ENCODE data around the gene TSPEAR.
"Not testable (repeated sequence)": the region's sequence is repeated elsewhere in the genome, so short reads cannot be mapped to it uniquely, and the experiment has no call there.

TSPEAR gene

GRCh38 chr21:44582055-44582454 lies 129.3 kb downstream of the TSPEAR start:
- DNase-seq, result no peak

DNA sequence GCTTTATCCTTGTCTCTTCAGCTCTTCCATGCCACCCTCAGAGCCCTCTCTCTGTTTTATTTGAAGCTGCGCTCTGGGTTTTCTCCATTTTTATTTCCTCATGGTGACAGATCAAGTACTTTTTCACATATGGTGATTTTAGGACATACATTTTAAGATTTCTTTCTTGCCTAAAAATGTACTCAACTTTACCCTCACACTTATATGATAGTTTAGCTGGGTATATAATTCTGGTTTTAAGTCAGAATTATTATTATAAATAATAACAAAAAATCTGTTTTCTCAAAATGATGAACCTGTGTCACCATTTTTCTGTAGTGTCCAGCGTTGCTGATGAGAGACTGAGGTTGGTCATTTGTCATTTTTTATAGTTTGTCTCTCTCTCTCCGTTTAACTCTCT lies 130.2 kb downstream of the TSPEAR start:
- DNase-seq, result no peak

GRCh38 chr21:44580231-44580821 lies 131.0 kb downstream of the TSPEAR start, which contains the start of gene KRTAP10-5:
Gene KRTAP10-5 (minus strand): TSS chr21:44580604. CDS start chr21:44580578, 26 bp downstream.
- not testable (repeated sequence) for DNase-seq

GRCh38 chr21:44579833-44580144 lies 131.6 kb downstream of the TSPEAR start:
- no peak for DNase-seq

DNA sequence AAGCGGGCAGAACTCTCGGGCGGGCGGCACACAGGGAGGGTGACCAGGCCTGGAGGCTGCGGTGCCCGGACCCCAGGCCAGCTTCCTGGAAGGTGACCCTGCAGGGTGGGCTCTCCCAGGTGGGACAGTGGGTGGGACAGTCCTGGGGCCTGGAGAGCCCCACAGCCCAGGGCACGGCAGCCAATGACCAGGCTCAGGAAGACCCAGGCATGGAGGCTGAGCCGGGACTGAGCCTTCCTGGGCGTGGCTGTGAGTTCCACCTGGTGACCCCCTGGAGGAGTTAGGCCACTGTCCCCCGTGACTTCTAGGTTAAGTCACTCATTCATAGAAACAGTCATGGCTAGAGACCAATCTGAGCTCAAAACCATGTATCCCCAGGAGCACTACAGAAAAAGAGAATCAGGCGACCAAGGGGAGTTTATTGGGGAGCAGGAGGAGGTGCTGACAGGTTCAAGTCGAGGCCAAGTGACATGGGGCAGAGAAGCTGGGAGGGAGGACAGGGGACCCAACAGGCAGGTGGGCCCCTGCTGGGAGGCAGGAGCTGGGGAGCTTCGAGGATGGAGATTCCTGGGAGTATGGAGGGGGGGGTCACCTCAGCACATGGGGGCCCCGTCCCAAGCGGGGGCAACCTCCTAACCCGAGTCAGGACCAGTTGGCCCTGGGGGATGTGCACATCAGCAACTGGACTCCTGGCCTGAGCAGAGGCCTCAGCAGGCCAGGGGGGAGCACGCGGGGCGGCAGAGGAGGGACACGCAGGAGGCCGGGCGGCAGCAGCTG lies 132.1 kb downstream of the TSPEAR start:
- no peak for DNase-seq

DNA sequence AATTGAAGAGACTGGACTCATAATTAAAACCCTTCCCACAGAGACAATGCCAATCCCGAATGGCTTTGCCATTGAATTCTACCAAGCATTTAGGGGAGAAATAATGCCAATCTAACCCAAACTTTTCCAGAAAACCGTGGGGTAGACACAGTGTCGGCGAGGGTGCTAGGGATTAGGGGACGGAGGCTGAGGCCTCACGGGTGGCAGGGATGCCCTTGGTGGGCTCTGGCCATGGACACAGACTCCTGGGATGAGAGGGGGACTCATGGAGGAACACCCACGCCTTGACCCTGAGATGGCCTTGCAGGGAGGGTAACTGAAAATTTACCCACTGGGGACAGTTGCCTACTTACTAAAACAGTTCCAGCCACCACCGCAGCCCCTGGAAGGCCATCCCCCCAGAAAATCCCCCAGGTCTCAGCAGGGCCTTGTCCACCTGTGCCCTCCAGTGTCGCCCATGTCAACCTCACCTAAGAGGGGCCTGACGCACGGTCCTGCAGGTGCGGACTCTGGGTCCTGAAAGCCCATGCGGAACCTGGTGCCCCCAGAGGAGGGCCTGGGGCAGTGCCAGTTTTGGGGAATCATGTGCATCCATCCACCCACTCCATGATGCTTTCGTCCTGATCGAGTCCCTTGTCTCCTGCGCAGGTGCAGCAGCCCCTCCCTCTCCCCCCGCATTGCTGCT lies 132.9 kb downstream of the TSPEAR start:
- DNase-seq, result no peak

- no peak for DNase-seq
Measured at GRCh38 chr21:44576025-44576420, 135.3 kb downstream of the TSPEAR start.

DNA sequence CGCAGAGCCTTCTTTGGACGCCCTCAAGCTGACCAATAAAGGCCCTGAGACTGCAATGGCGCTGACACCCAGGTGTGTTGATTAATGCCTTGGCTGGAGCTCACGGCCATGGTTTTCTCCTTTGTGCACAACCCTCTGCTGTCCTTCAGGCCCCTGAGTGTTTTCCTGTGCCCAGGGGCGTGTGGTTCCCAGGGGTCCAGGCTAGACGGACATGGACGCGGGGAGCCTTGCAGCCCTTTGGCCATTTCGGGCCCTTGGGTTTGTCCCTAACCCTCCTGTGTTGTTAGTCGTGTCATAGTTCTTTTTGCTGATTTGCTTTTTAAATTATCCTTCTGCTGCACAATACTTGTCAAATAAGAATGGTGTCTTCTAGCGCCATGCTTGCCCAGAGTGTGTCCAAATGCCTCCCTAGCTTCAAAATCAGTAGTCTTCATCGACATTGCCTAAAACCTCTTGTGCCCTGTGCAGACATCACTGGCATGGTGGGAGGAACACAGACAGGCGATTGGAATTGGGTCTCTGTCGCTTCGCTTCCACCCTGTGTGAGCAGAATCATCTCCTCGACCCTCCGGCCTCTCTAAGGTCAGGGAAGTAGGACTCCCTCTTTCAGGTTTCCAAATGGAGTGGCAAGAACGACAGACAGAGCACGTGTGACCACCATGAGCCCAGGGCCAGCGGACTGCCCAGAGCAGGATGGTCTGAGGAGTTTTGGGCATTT lies 135.9 kb downstream of the TSPEAR start:
- DNase-seq, result no peak

DNA sequence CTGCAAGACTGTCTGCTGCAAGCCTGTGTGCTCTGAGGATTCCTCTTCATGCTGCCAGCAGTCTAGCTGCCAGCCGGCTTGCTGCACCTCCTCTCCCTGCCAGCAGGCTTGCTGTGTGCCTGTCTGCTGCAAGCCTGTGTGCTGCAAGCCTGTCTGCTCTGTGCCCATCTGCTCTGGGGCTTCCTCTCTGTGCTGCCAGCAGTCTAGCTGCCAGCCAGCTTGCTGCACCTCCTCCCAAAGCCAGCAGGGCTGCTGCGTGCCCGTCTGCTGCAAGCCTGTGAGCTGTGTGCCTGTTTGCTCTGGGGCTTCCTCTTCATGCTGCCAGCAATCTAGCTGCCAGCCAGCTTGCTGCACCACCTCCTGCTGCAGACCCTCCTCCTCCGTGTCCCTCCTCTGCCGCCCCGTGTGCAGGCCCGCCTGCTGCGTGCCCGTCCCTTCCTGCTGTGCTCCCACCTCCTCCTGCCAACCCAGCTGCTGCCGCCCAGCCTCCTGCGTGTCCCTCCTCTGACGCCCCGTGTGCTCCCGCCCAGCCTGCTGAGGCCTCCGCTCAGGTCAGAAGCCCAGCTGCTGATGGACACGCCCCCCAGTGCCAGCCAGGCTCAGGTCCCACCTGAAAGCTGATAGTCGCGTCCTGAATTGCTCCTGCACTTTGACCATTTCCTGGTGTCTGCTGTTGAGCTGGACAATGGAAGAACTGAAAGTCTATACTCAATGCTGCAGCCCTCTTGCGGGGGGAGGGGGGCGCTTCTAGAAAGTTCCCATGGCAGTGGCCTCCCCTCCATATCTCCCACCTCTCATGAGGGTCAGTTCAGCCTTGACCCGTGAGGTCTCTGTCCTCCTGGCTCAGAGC lies 136.7 kb downstream of the TSPEAR start:
- no peak for DNase-seq

- DNase-seq, result not testable (repeated sequence)
Measured at GRCh38 chr21:44573630-44574456, 137.5 kb downstream of the TSPEAR start, which contains the start of gene KRTAP10-4. Gene KRTAP10-4 (plus strand): TSS chr21:44573729. CDS start chr21:44573759, 30 bp downstream.

DNA sequence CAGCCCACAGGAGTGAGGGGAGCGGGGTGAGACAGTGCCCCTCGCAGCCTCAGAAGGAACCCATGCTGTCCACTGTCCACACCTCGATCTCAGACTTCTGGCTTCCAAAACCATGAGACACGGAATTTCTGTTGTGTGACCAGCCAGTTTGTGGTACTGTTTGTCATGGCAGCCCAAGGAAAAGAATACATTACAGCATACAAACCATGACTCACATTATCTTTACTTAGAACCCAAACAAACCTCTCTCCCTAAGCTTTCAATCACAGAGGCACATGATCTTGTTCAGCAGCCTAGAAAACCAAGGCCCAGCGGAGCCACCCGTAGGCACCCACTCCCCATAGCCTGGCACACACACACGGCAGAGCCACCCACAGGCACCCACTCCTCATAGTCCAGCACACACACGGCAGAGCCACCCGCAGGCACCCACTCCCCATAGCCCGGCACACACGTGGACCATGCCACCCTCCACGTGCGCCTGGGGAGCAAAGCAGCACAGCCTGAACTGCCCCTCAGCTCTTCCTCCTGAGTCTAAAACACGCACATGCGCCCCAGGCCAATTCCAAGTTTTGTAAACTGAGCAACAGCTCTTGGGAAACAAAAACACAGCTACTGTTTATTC lies 138.3 kb downstream of the TSPEAR start:
- DNase-seq, result no peak

DNA sequence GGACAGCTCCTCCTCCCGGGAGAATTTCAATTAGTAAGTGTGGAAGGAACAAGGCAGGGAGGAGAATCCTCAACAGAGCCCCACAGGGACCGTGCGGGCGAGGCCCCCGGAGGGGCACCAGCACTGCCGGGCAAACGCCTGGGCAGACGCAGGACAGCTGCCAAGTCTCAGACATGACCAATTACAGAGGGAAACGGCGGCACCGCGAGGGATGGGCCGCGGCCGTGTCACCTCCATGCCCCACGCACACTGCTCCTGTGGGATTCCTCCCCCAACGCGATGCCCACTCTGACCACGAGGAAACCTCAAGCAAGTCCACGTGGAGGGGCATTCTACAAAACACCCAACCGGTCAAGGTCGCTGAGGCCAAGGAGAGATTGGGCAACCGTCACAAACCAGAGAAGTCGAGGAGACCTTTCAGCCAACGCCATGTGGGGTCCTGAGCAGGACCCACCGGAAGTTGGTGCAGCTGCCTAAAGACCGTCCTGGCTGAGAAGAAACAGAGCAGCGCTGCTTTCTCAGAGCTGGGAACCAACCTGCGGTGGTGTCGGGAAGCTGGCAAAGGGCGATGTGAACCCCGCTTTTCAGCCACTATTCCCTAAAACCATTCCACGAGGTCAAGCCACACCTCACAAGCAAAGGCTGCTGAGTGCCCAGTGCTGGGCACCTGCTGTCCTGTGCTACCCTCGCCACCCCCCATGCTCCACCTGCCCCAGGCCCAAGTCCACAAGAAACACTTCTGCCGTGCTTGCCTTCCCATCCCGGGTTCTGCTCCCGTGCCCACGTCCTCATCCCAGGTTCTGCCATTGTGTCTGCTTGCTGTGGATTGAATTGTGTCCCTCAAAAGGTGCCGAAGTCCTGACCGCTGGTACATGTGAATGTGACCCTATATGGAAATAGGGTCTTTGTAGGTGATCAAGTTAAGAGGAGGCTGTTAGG lies 139.3 kb downstream of the TSPEAR start:
- DNase-seq, result no peak

- no peak for DNase-seq
Measured at GRCh38 chr21:44571296-44571695, 140.1 kb downstream of the TSPEAR start.

- DNase-seq, result no peak
Measured at GRCh38 chr21:44569861-44570517, 141.4 kb downstream of the TSPEAR start.

- no peak for DNase-seq
Measured at GRCh38 chr21:44568667-44569556, 142.5 kb downstream of the TSPEAR start.

DNA sequence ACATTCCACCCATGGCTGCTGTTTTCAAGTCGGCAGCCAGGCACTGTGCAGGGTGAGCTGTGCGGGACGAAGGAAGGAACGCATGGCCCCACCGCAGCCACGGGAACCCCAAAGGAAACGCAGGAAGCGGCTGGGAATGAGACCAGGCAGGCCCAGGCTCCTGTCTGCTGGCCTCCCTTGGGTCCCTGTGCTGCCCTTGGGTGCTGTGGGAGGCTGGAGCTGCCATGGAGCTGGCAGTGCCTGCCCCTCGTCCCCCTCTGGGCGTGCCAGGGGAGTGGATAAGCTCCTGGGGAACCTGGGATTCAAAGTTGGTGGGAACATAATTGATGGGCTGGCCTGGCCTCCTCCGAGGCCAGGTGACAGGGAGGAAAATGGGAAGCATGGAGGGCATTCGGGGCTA lies 143.1 kb downstream of the TSPEAR start:
- no peak for DNase-seq

GRCh38 chr21:44567481-44568171 lies 143.7 kb downstream of the TSPEAR start:
- no peak for DNase-seq

Data from activated gamma-delta T cell (primary cell).